Testis (tissue), 2 donors: Measurements from ENCODE around the gene PRRT3.

Experiments used
- POLR2A ChIP-seq: fragments of 450-650 bp; IDR thresholded peaks from one replicate; pipeline ENCODE4 v1.6.1; 2017; ENCODE audit warnings: antibody characterized with exemption, mild to moderate bottlenecking, moderate library complexity
- TF ChIP-seq, protein P1 (sequence below), 3 experiments: fragments of 450-650 bp in 2 of 3; fragments of 200-600 bp in 1 of 3; sonication (generic) in 1 of 3; IDR thresholded peaks; one replicate each; pipeline ENCODE4 v1.5.1; 2016 to 2019; ENCODE audit warnings: antibody characterized with exemption in 3 of 3, mild to moderate bottlenecking in 2 of 3, moderate library complexity in 1 of 3

- TF ChIP-seq, protein P1, sequence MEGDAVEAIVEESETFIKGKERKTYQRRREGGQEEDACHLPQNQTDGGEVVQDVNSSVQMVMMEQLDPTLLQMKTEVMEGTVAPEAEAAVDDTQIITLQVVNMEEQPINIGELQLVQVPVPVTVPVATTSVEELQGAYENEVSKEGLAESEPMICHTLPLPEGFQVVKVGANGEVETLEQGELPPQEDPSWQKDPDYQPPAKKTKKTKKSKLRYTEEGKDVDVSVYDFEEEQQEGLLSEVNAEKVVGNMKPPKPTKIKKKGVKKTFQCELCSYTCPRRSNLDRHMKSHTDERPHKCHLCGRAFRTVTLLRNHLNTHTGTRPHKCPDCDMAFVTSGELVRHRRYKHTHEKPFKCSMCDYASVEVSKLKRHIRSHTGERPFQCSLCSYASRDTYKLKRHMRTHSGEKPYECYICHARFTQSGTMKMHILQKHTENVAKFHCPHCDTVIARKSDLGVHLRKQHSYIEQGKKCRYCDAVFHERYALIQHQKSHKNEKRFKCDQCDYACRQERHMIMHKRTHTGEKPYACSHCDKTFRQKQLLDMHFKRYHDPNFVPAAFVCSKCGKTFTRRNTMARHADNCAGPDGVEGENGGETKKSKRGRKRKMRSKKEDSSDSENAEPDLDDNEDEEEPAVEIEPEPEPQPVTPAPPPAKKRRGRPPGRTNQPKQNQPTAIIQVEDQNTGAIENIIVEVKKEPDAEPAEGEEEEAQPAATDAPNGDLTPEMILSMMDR (IDR thresholded peaks at IDR 0.05), result no peak
- no peak for TF ChIP-seq POLR2A
Measured at GRCh38 chr3:9899289-9899791, 52.9 kb downstream of the PRRT3 start.
